GM21367 (cell line): ENCODE results near the gene NDUFAF3.

Experiments
- ATAC-seq: cut with Tn5 transposase; IDR thresholded peaks from one replicate; pipeline ENCODE4 v1.9.1; 2021; ENCODE audit not compliant: unreplicated experiment

Gene NDUFAF3

GRCh38 chr3:49053543-49053942, 31.6 kb downstream of the NDUFAF3 start:
- ATAC-seq = no peak

GRCh38 chr3:49054344-49054862, 32.5 kb downstream of the NDUFAF3 start:
- no peak for ATAC-seq

- ATAC-seq = no peak
Observed at GRCh38 chr3:49057268-49057667, 35.3 kb downstream of the NDUFAF3 start.

GRCh38 chr3:49058011-49058410, 36.1 kb downstream of the NDUFAF3 start:
- no peak for ATAC-seq
